Uterus (tissue), 2 donors: ENCODE measurements around the gene PPFIA4.

Source experiments
- CTCF ChIP-seq, 4 experiments: fragments of 200-600 bp in 2 of 4; fragments of 450-650 bp in 2 of 4; sonication (generic) in 2 of 4; IDR thresholded peaks; one replicate each; pipeline ENCODE4 v1.5.1; 2016 to 2019; ENCODE audit warnings: antibody characterized with exemption in 4 of 4, mild to moderate bottlenecking in 2 of 4, moderate library complexity in 1 of 4
- POLR2A ChIP-seq, 2 donors: fragments of 450-650 bp; IDR thresholded peaks; one replicate each; pipeline ENCODE4 v1.6.1; 2016; ENCODE audit warnings: antibody characterized with exemption in 2 of 2, mild to moderate bottlenecking in 1 of 2, moderate library complexity in 1 of 2

- TF ChIP-seq CTCF (IDR thresholded peaks at IDR 0.05): no peak
- no peak for TF ChIP-seq POLR2A (IDR thresholded peaks at IDR 0.05)
Observed at GRCh38 chr1:203058676-203058935, 32.3 kb downstream of the PPFIA4 start.
